Neuron (in vitro differentiated cells): ENCODE measurements around the gene ZNF212.
"Not testable (repeated sequence)": the region's sequence is repeated elsewhere in the genome, so short reads cannot be mapped to it uniquely, and the experiment has no call there.

ENCODE experiments used
- H2AFZ ChIP-seq: one replicate; pipeline ENCODE4 v1.6.1; 2013; ENCODE audit warnings: low read depth, mild to moderate bottlenecking, inconsistent platforms, low read length, moderate library complexity
- H3K27me3 ChIP-seq: one replicate; pipeline ENCODE4 v1.6.1; 2013; ENCODE audit warnings: low read length; ENCODE audit not compliant: insufficient read depth
- H3K36me3 ChIP-seq: one replicate; pipeline ENCODE4 v1.6.1; 2013; ENCODE audit warnings: low read length; ENCODE audit not compliant: insufficient read depth
- H3K4me1 ChIP-seq: one replicate; pipeline ENCODE4 v1.6.1; 2013; ENCODE audit warnings: low read length; ENCODE audit not compliant: insufficient read depth
- H3K4me3 ChIP-seq: 2 replicates; pipeline ENCODE4 v1.5.1; 2013; ENCODE audit warnings: mild to moderate bottlenecking, low read length, moderate library complexity
- H3K9me3 ChIP-seq: one replicate; pipeline ENCODE4 v1.6.1; 2013; ENCODE audit warnings: low read length

ZNF212 gene

GRCh38 chr7:149248777-149249176, 9.3 kb downstream of the ZNF212 start:
- Histone ChIP-seq H3K9me3 (no peaks in the 10 kb centered on the region), H3K4me3 (no peak overlapping the region), H2AFZ (no peak overlapping the region), H3K27me3 (no peaks in the 10 kb centered on the region), H3K36me3 (peaks cover 30% of the 10 kb centered on the region), H3K4me1 (no peaks in the 10 kb centered on the region)

GRCh38 chr7:149250151-149250550, 10.7 kb downstream of the ZNF212 start:
- H2AFZ ChIP-seq, H3K4me3 ChIP-seq, H3K27me3 ChIP-seq, H3K4me1 ChIP-seq, H3K9me3 ChIP-seq: not testable (repeated sequence)
- peaks cover 44% of the 10 kb centered on the region for H3K36me3 ChIP-seq

GRCh38 chr7:149251518-149251917, 12.1 kb downstream of the ZNF212 start:
- not testable (repeated sequence) for H3K9me3 ChIP-seq, H2AFZ ChIP-seq, H3K27me3 ChIP-seq, H3K4me3 ChIP-seq, H3K4me1 ChIP-seq
- H3K36me3 ChIP-seq: peaks cover 57% of the 10 kb centered on the region

GRCh38 chr7:149252378-149252777, 12.9 kb downstream of the ZNF212 start:
- Histone ChIP-seq H3K27me3 (no peaks in the 10 kb centered on the region), H3K9me3 (no peaks in the 10 kb centered on the region), H3K4me3 (no peak overlapping the region), H2AFZ (no peak overlapping the region), H3K4me1 (no peaks in the 10 kb centered on the region), H3K36me3 (peaks cover 60% of the 10 kb centered on the region)

- no peak overlapping the region for H2AFZ ChIP-seq
- H3K36me3 ChIP-seq: peaks cover 60% of the 10 kb centered on the region
- H3K27me3 ChIP-seq: no peaks in the 10 kb centered on the region
- no peaks in the 10 kb centered on the region for H3K4me1 ChIP-seq
- H3K9me3 ChIP-seq: no peaks in the 10 kb centered on the region
- H3K4me3 ChIP-seq: no peak overlapping the region
These were observed 14.2 kb downstream of the ZNF212 start for GRCh38 chr7:149253665-149254064.

- H3K27me3 ChIP-seq: no peaks in the 10 kb centered on the region
- no peaks in the 10 kb centered on the region for H3K4me1 ChIP-seq
- no peak overlapping the region for H3K4me3 ChIP-seq
- no peaks in the 10 kb centered on the region for H3K9me3 ChIP-seq
- peaks cover 60% of the 10 kb centered on the region for H3K36me3 ChIP-seq
- H2AFZ ChIP-seq: no peak overlapping the region
These were observed 14.9 kb downstream of the ZNF212 start for GRCh38 chr7:149254181-149254858.

- H3K4me3 ChIP-seq: no peak overlapping the region
- H3K36me3 ChIP-seq: peaks cover 60% of the 10 kb centered on the region
- no peaks in the 10 kb centered on the region for H3K9me3 ChIP-seq
- no peaks in the 10 kb centered on the region for H3K4me1 ChIP-seq
- H3K27me3 ChIP-seq: no peaks in the 10 kb centered on the region
- no peak overlapping the region for H2AFZ ChIP-seq
These were observed 15.7 kb downstream of the ZNF212 start for GRCh38 chr7:149255174-149255573.

GRCh38 chr7:149256568-149256967, 17.1 kb downstream of the ZNF212 start:
- no peaks in the 10 kb centered on the region for H3K9me3 ChIP-seq
- H3K4me1 ChIP-seq: no peaks in the 10 kb centered on the region
- H2AFZ ChIP-seq: no peak overlapping the region
- H3K4me3 ChIP-seq: no peak overlapping the region
- H3K27me3 ChIP-seq: no peaks in the 10 kb centered on the region
- peaks cover 52% of the 10 kb centered on the region for H3K36me3 ChIP-seq

- H3K36me3 ChIP-seq: peaks cover 47% of the 10 kb centered on the region
- H2AFZ ChIP-seq: no peak overlapping the region
- H3K9me3 ChIP-seq: no peaks in the 10 kb centered on the region
- no peaks in the 10 kb centered on the region for H3K27me3 ChIP-seq
- H3K4me3 ChIP-seq: no peak overlapping the region
- no peaks in the 10 kb centered on the region for H3K4me1 ChIP-seq
These were observed 17.7 kb downstream of the ZNF212 start for GRCh38 chr7:149257146-149257545.

GRCh38 chr7:149261316-149261828, 21.9 kb downstream of the ZNF212 start:
- H3K27me3 ChIP-seq: no peaks in the 10 kb centered on the region
- H3K4me3 ChIP-seq: no peak overlapping the region
- H3K9me3 ChIP-seq: no peaks in the 10 kb centered on the region

GRCh38 chr7:149261829-149262617, 22.6 kb downstream of the ZNF212 start, which contains the start of gene ZNF783:
ZNF783 (plus strand) TSS chr7:149262196; CDS start chr7:149262334, 138 bp downstream.
- no peaks in the 10 kb centered on the region for H3K9me3 ChIP-seq
- peak within 1 kb of the TSS; percentile 83 for H2AFZ ChIP-seq
- no peaks in the 10 kb centered on the region for H3K27me3 ChIP-seq
- no peaks in the 10 kb centered on the region for H3K36me3 ChIP-seq
- H3K4me3 ChIP-seq: peak within 1 kb of the TSS; percentile 37
- H3K4me1 ChIP-seq: no peaks in the 10 kb centered on the region

More at GRCh38 chr7:149261316-149261828, 21.9 kb downstream of the ZNF212 start:
- H2AFZ ChIP-seq: peak overlapping the region; percentile 83
- peaks cover 5% of the 10 kb centered on the region for H3K36me3 ChIP-seq
- H3K4me1 ChIP-seq: no peaks in the 10 kb centered on the region

- Histone ChIP-seq H2AFZ (no peak overlapping the region), H3K27me3 (no peaks in the 10 kb centered on the region), H3K36me3 (peaks cover 4% of the 10 kb centered on the region), H3K4me3 (no peak overlapping the region), H3K9me3 (no peaks in the 10 kb centered on the region), H3K4me1 (no peaks in the 10 kb centered on the region)
These were observed 27.0 kb downstream of the ZNF212 start for GRCh38 chr7:149266451-149266850.

- H3K36me3 ChIP-seq: peaks cover 4% of the 10 kb centered on the region
- H3K27me3 ChIP-seq: no peaks in the 10 kb centered on the region
- H3K4me3 ChIP-seq: no peak overlapping the region
- H3K4me1 ChIP-seq: no peaks in the 10 kb centered on the region
- H3K9me3 ChIP-seq: no peaks in the 10 kb centered on the region
- no peak overlapping the region for H2AFZ ChIP-seq
These were observed 28.3 kb downstream of the ZNF212 start for GRCh38 chr7:149267733-149268132.
